GM18508 (cell line): ENCODE results near the gene CIRBP.

ENCODE experiments used
- ATAC-seq: cut with Tn5 transposase; IDR thresholded peaks from one replicate; pipeline ENCODE4 v1.9.1; 2021; ENCODE audit warnings: moderate number of reproducible peaks; ENCODE audit not compliant: insufficient read depth, unreplicated experiment

The CIRBP gene

DNA sequence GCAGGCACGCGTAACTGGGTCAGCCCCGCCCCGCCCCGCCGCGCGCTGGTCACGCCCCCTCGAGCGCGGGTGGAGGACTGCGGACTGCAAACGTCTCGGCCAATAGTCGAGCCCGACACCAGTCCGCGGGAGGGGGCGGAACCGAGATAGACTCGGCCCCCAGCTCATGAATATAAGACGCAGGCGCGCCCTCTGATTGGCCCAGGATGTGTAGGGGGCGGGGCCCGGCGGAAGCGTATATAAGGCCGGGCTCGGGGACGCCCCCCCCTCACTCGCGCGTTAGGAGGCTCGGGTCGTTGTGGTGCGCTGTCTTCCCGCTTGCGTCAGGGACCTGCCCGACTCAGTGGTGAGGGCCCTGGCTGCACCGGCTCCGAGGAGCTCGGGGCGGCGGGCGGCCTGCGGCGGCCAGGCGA, at the start of gene CIRBP:
Gene CIRBP, plus strand, starts transcription at position 268 of the 413 bp plus-strand sequence. CDS start 1,602 bp downstream, outside the sequence.
- no peak for ATAC-seq

DNA sequence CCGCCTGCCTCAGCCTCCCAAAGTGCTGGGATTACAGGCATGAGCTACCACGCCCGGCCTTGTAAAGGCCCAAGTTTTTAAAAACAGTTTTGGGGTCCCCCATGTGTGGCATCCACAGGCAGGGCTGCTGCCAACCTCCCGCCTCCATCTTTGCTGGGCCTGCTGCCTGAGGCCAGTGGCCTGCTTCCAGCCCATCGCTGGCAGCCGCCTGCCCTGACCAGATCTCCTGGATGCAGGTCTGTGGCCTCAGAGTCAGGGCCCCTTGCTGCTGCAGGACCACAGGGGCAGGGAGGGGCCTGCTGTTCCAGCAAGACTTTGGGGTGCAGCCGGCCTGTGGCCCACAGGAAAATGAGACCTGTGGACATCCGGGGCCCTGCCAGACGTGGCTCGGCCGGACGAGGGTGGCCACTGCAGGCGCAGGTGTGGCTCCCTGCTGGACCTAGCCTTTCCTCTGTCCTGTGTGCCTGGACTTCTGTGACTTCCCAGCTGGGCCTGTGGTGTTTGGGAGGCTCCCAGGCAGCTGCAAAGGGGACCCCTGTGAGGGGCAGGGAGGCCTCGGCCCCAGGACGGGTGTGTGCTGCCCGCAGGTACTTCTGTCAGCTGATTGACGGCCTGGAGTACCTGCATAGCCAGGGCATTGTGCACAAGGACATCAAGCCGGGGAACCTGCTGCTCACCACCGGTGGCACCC, 49.2 kb upstream of the CIRBP start:
- ATAC-seq = no peak

DNA sequence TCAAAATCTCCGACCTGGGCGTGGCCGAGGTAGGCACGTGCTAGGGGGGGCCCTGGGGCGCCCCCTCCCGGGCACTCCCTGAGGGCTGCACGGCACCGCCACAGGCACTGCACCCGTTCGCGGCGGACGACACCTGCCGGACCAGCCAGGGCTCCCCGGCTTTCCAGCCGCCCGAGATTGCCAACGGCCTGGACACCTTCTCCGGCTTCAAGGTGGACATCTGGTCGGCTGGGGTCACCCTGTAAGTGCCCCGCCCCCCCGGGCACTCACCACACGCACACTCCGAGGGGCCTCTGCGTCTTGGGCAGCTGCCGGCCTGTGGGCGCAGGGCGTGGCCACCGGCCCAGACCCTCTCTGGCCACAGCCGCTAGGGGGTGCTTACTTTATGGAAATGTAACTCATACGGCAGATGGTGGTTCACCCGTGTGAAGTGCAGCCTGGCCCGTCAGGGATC, 48.6 kb upstream of the CIRBP start:
- ATAC-seq = no peak

DNA sequence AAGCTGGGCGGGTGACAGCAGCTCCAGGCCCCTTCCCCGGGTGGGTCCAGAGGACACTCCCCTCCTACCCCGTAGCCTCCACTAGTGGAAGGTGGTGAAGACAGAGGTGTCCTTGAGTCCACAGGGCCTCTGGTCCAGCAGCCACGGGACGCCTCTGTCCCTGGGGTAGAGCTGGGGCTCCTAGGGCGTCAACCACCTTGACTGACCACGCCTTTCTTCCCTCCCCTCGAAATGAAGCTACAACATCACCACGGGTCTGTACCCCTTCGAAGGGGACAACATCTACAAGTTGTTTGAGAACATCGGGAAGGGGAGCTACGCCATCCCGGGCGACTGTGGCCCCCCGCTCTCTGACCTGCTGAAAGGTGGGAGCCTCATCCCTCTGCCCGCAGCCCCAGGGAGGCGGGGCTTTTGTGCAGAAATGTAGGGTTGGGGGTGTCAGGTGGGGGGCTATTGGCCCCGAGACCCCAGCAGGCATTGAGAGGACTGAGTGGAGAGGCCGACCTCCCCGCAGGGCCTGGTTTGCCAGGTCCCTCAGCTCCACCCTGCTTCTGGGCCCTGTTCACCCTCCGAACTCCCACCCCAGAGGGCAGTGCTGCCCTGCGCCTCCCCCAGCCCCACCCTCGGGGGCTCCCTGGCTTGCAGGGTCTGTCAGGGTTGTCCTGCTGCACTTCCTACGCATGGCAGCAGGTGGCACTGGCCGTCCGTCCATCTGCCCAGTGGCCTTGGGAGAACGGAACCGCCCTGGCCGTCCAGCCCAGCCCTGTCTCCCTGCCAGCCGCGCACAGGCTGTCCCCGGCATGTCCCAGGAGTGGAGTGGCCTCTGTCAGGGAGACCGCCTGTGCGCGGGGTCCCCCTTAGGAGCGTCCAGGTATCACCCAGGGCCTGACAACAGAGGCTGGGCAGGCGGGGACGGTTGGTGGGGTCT, 47.9 kb upstream of the CIRBP start:
- no peak for ATAC-seq

DNA sequence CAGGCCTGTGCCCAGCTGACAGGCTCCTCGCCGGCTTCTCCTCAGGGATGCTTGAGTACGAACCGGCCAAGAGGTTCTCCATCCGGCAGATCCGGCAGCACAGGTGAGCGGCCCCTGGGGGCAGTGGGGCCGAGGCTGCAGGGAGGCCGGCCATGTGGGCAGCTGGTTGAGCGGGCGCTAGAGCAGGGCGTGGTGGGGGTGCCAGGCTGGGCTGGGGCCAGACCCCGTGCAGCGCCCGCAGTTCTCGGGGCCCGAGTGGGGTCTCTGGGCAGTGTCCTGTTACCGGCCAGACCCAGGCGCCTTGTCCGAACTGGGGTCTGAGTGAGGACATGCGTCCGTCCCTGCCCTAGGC, 47.3 kb upstream of the CIRBP start:
- ATAC-seq = no peak

DNA sequence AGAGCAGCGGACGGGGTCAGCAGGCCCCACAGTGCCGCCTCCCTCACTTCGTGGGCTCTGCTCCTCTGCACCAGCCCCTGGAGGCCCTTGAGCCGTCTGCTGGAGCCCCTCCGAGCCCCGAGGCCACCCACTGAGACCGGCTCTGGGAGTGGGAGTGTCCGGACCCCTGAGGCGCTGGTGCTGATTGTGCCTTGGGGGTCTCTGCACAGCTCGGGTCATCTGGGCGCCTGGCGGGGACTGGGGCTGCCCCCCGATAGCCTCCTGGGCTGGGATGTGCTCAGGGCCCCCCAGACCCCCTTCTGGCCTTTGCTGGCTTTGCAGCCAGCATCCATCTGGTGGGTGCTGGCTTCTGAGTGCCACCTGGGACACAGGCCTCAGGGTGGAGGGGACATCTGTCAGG, 46.7 kb upstream of the CIRBP start:
- ATAC-seq = no peak

DNA sequence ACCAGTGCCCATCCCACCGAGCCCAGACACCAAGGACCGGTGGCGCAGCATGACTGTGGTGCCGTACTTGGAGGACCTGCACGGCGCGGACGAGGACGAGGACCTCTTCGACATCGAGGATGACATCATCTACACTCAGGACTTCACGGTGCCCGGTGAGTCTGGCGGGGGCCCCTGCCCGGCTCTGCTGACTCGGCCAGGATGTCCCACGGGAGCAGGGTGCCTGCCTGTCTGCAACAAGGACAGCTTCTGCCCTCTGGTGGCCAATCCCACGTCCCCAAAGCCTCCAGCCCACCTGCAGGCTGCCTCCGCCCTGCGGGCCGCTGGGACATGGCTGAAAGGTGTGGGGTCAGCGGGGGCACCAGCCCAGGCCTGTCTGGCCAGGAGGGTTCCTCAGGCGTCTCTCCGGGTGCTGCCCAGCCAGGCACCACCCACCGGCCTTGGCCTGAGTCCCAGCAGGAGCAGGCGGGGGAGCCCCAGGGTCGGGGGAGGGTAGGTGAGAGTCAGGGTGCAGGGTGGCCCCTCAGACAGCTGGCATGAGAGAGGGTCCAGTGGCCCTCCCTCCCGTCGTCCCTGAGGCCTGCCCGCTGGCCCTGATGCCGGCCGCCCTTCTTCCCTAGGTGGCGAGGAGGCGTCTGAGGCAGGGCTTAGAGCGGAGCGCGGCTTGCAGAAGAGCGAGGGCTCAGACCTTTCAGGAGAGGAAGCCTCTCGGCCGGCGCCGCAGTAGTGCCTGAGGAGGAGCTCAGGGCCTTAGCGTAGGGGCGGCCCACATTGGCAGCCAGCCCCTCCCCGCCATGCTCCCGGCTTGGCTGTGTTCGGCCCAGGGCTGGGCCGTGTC, 45.9 kb upstream of the CIRBP start:
- no peak for ATAC-seq

DNA sequence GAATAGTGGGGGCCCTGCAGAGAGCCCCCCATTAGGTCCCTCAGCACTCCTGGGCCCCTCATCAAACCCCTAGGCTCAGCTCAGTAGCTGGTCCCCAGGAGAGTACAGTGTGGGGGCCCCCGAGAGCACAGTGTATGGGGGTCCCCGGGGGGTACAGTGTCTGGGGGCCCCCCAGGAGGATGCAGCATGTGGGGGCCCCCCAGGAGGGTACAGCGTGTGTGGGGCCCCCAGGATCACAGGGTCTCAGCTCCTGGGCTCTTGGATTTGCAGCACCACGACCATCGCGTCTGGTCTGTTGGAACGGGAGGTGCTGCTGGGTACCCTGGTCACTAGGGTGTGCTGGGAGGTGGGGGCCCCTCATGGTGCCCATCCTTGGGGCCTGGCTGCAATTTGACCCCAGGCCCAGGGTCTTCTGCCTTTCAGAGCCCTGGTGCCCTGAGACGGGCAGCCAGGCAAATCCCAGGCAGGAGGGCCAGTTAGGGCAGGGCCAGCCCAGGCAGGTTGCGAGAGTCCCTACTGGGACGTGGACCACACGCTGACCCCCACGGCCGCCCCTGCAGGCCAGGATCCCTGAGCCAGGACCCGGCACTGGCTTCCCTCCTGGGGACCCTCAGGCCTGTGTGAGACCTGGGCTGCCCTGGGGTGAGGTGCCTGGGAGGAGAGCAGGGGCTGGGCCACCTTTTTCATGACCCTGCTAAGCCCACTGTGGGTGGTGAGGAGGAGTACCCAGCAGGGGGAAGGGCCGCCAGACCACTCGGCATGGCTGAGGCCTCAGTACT, 44.9 kb upstream of the CIRBP start:
- no peak for ATAC-seq

DNA sequence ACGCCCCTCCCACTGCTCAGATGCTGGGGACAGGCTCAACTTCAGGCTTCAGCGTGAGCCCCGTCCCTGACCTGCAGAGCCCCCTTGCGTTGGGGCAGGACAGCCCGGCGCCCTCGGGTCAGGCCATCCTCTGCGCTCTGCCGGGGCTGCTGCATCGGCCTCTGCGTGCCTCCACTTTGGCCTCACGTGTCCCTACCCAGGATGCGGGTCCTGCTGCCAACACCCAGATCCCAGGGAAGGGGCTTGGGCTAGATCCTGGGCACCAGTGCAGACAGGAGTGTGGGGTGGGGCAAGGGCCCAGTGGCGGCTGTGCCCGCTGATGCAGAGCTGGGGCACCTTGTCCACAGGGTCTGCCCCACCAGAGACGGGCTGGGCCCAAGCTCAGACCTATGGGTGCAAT, 44.3 kb upstream of the CIRBP start:
- no peak for ATAC-seq

DNA sequence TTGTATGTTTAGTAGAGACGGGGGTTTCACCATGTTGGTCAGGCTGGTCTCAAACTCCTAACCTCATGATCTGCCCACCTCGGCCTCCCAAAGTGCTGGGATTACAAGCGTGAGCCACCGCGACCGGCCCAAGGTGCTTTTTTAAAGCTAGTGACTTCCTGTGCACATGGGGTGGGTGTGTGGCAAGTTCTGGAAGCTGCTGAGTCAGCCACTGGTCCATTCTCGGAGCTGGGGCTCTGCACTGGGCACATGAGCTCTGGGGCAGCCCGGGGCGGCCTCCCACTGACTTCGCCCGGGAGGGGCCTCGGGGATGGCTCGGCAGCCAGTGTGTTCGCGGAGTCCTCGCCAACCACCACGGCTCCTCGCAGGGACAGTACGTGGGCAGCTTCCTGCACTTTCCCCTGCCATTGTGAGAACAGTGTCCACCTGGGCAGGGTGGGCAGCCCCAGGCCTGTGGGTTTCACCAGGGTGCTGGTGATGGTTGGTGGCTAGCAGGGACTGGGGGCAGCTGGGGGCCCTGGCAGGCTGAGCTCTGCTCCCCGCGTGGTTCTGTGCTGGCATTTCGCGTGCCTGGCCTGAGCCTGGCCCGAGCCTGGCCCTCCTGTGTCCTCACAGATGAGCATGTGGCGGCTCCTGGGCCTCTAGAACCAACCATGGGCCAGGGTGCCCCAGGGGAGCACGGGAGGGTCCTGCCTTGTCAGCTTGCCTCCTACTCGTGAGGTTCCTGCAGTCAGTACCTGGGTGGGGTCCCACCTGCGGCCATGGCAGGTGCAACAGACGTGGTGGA, 43.5 kb upstream of the CIRBP start:
- no peak for ATAC-seq

DNA sequence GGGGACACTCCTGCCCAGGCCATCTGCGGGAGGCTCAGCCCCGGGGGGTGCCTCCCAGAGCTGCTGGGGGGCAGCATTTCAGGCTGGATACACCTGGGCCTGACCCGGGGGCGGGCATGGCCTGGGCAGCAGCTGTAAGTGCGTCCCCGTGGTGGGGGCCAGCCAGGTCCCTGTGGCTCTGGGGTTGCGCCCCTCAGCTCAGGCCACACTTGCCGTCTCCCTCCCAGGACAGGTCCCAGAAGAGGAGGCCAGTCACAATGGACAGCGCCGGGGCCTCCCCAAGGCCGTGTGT, 43.0 kb upstream of the CIRBP start:
- ATAC-seq = no peak

DNA sequence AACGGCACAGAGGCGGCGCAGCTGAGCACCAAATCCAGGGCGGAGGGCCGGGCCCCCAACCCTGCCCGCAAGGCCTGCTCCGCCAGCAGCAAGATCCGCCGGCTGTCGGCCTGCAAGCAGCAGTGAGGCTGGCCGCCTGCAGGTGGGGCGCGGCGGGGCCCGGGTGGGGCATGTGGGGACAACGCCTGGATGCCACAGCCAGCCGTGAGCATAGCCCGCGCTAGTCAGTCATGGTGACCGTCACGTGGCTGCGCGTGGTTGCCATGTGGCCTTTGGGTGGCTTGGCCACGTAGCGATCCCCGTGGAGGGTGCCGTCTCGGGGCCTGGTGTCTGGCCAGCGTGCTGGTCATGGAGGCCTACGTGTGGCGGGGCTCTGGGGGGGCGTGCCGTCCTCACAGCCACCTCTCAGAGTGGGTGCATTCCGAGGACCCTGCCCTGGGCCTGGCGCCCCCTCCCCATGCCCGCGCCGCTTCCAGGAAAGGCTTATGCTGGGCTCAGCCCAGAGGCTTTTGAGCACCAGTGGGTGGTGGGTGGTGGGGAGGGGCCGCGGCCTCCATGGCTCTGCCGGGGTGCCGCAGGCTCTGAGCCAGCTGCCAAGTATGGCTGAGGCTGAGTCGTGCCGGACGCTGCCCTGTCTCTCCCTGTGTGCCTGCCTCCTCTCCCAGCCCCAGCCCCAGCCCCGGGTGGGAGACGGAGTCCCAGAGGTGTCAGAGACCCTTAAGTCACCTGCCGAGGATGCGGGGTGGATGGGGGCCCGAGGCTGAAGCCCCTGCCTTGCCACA, 42.4 kb upstream of the CIRBP start:
- no peak for ATAC-seq

DNA sequence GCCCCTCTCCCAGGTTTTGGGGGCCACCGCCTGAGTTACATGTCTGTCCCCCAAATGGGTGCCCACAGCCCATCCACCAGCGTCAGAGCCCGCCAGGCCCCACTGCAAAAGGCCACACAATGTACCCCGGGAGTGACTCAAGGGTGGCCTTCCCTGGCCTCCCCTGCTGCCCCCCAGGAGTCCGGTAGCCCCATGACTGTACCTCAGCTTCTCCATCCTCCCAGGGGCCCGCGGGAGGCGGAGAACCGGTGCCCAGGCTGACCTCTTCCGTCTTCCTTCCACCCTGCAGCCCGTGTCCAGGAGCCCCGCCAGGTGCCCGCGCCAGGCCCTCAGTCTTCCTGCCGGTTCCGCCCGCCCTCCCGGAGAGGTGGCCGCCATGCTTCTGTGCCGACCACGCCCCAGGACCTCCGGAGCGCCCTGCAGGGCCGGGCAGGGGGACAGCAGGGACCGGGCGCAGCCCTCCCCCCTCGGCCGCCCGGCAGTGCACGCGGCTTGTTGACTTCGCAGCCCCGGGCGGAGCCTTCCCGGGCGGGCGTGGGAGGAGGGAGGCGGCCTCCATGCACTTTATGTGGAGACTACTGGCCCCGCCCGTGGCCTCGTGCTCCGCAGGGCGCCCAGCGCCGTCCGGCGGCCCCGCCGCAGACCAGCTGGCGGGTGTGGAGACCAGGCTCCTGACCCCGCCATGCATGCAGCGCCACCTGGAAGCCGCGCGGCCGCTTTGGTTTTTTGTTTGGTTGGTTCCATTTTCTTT, 41.7 kb upstream of the CIRBP start:
- ATAC-seq = no peak

DNA sequence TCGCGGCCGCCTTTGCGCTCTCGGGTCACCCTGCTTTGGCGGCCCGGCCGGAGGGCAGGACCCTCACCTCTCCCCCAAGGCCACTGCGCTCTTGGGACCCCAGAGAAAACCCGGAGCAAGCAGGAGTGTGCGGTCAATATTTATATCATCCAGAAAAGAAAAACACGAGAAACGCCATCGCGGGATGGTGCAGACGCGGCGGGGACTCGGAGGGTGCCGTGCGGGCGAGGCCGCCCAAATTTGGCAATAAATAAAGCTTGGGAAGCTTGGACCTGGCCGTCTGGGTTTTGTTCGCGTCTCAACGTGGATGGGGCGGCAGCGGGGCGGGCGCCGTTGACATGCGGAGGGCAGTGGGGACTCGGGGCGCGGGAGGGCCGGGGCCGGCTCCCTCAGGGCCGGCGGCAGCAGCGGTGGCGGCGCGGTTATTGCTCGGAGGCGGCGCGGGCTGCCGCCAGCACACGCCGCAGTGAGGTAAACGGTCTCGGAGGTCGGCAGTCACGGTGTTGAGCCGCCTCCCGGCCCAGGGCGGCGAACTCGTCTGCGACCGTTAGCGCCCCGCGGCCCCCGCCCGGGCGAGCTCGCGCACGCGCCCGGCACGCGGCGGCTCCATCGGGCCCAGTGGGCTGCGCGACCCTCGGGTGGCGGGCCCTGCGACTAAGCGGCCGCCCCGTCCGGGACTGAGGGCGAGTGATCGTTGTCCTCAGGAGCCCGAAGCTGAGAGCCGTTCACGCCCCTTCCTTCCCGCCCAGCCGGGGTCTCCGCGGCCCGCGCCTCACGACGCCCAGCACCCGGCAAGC, 40.8 kb upstream of the CIRBP start:
- ATAC-seq = no peak

DNA sequence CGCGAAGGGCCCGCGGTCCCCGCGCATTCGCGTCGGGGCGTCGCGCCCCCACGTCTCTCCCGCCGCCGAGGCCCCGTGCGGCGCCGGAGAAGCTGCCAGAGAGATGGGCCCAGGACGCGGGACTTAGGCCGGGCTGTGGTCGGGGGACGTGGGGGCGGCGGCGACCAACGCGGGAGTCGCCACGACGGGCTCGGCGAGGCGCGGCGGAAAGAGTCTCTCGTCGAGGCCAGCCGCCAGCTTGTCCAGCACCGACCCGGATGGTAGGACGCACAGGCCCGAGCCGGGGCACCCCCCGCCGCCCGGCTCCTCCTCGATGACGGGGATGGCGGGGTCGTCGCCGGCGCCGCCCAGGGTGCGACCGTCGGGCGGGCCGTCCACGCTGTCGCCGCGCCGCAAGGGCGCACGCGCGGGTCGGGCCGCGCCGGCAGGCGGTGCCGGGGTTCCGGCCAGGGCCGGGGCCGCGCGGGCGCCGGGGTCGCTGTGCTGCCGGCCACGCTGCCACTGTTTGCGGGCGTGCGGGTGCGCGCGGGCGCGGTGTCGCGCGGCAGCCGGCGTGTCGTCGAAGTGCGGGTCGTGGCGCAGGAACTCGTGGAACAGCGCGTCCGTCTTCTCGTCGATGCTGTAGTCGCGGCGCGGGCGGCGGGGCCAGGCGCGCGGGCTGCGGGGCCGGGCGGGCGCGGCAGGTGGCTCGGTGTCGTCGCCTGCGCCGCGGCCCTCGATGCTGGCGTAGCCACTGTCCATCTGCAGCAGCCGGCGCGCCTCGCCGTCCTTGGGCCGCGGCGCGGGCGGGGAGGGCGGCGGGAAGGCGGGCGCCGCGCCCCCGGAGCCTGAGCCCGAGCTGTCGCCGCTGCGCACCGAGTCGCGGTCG, 39.8 kb upstream of the CIRBP start:
- no peak for ATAC-seq
